CD4-positive, alpha-beta T cell treated with Interleukin-10 for 1 hour (primary cell): ENCODE measurements around the gene CIROP.
"Not testable (repeated sequence)": the region's sequence is repeated elsewhere in the genome, so short reads cannot be mapped to it uniquely, and the experiment has no call there.

Experiments
- DNase-seq: peaks from one replicate; pipeline ENCODE4 v3.0.0-alpha.2; 2020

Gene CIROP

GRCh38 chr14:23113431-23114119, 8.8 kb upstream of the CIROP start:
- DNase-seq = no peak

GRCh38 chr14:23112359-23113178, 7.8 kb upstream of the CIROP start:
- no peak for DNase-seq

DNA sequence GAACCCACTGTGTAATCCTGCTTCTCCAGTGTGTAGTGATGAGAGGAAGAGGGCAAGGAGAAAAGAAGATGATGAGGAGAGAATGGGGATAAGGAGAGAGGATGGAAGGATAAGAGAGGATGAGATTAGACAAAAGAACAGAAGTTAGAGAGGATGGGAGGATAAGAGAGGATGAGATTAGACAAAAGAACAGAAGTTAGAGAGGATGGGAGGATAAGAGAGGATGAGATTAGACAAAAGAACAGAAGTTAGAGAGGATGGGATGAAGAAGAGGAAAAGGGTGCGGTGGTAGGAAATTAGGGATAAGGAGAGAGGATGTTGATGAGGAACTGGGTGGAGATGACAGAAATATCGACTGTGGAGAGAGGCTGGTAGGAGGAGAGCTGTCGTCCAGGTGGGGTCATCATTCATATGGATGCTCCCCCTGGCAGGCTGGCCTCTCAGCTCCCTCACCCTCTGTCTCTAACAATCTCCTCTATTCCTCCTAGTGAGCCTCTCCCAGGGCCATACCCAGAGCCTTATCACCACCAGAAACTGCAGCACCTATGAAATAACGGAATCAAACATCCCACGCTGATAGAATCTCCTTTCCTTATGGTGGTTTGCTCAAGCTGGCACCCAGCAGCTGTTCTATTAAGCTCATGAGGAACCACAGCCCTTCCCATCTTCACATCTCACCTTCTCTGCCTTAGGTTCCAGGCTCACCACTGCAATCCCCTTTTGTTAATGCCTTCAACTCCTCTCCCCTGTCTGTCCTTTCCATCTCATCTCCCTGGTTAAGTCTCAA, 6.0 kb upstream of the CIROP start:
- DNase-seq = no peak

DNA sequence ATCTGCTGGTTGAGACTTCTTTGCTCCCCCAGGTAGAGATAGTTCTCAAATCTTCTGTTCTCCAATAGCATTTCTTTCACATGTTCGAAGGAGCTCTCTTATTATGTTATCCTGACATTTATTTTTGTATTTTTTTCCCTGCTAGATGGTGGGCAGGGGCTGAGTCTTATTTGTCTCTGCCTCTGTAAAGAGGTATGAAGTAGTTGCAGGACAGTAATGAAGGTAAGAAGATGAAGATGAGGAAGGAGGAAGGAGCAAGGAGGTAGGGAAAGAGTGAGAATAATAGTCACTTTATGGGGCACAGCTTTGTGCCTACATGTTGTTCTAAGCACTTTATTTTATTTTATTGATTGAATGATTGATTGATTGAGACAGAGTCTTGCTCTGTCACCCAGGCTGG, 5.0 kb upstream of the CIROP start:
- DNase-seq = no peak

GRCh38 chr14:23108169-23108568, 3.4 kb upstream of the CIROP start:
- not testable (repeated sequence) for DNase-seq

DNA sequence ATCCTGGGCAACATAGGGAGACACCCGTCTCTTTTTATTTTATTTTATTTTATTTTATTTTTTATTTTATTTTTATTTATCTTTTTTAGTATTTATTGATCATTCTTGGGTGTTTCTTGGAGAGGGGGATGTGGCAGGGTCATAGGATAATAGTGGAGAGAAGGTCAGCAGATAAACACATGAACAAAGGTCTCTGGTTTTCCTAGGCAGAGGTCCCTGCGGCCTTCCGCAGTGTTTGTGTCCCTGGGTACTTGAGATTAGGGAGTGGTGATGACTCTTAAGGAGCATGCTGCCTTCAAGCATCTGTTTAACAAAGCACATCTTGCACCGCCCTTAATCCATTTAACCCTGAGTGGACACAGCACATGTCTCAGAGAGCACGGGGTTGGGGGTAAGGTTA, 2.8 kb upstream of the CIROP start:
- not testable (repeated sequence) for DNase-seq

GRCh38 chr14:23106747-23107045, 1.9 kb upstream of the CIROP start:
- no peak for DNase-seq

DNA sequence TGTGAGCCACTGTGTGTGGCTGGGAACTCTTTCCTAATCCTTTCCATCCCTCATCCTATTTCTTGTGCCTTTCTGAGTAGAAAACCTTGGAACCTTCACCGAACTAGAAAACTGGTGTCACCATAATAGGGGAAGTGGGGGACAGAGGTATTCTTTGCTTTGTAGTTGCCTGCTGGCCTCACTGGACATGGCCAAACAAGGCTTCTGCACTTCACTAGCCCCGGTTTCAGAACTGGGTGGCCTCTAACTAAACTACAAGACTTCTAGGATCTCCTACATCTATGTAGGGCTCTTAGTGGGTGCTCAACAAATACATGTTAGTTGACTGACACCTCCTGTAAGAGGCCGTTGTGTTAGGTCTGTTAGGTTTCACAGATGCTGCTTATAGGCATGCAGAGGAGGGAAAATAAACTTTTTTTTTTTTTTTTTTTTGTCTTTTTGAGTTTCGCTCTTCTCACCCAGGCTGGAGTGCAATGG, 597 bp upstream of the CIROP start:
- no peak for DNase-seq

- DNase-seq = no peak
Measured at GRCh38 chr14:23104070-23104590, 659 bp downstream of the CIROP start.

DNA sequence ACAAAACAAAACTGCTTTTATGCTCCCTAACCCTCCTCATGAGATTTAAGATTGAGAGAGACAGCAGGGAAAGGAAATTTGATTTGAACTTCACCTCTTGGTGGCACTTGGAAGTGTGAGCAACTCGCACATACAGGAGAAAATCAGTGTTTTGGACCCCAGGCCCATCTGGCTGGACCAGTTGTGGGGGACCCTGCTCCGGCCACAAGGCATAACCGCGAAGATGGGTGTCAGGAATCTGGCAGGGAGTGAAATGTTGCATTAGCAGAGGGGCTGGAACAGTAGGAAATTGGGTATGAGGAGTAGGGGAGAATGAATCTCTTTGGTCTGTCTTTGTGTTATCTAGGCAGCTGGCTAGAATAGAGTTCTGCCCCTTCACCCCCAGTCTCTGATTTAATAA, 1.2 kb downstream of the CIROP start:
- DNase-seq = no peak

- no peak for DNase-seq
Measured at GRCh38 chr14:23102801-23103200, 2.0 kb downstream of the CIROP start.

DNA sequence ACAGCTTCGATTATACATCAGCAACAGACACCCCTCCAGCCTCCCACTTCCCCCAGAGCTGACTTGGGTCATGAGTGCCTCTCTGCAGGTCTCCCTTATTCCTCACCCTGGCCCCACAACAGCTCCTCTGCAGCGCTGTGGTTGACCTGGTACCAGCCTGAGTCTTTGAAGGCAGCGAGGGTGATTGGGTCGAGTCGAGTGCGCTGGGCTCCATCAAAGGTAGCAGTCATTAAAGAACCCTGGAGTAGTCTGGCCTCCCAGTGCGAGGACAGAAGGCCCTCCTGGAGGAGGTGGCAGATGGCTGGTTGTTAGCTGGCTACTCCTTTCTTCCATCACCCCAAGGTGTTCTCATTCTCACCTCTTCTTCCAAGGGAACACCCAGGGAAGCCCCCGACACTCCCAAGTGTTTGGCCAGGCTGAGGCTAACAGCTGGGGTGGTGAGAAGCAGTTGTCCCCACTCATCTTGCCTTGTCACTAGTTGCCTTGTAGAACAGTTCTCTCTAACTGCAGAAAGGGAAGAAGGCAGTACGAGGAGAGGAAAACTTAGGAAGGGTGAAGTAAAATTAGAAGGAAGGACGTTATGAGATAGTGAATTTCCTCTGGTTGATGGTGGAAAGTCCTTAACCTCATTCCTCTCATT, 2.7 kb downstream of the CIROP start:
- DNase-seq = no peak

DNA sequence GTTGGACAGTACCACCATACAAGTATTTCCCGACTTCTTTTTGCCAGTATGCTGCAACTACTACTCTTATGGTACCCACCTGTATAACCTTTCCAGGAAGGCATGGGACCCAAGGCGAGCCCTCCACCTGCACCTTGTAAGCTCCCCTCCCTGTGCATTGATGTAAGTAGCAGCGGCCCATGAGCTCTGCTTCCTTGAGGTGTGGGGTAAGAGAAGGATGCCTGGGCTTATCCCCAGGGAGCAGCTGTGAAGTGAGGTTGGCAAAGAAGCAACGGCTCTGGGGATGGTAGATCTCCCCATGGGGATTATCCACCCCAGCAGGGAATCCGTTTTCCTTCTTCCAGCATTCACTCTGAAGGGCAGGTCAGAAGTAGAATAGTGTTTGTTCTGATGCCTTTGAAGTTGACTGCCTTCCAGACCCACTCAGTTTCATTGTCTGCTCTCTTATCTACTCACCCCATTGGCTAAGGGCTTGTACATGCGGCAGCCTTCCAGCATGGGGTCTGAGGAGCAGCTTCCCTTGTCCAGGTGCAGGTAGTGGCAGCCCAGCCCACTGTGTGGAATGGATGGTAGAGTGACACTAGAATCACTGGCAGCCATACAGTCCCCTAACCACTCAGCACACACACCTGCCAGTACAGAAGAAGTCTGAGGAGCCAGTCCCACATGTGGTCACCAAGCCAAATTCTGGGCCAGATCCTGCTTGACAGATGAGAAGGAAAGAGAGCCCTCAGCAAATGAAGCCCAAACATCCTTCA, 3.4 kb downstream of the CIROP start:
- no peak for DNase-seq

DNA sequence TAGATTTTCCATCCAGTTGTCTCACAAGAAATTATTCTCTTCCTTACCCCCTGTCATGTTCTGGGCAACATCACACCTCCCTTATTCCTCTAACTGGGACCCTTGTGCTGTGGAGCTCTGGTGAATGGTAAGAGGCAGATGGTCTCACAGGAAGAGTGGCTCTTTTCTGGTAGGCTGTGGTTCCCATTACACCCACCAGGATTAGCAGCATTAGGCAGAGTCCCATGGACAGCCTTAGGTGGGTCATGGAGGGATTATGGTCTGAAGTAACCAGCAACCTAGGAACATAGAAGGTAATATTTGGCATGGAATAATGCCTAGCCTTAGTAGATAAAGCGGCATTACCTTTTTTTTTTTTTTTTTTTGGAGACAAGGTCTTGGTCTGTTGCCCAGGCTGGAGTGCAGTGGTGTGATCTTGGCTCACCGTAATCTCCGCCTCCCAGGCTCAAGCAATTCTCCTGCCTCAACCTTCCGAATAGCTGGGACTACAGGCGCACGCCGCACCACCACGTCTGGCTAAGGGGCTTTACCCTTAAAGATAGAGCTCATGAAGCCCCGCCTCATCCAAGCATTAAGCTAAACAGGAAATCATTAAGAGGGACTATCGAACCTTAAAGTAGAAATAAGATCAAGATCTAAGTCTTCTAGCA, 5.5 kb downstream of the CIROP start:
- no peak for DNase-seq

- DNase-seq = no peak
Measured at GRCh38 chr14:23097786-23098185, 7.0 kb downstream of the CIROP start.

DNA sequence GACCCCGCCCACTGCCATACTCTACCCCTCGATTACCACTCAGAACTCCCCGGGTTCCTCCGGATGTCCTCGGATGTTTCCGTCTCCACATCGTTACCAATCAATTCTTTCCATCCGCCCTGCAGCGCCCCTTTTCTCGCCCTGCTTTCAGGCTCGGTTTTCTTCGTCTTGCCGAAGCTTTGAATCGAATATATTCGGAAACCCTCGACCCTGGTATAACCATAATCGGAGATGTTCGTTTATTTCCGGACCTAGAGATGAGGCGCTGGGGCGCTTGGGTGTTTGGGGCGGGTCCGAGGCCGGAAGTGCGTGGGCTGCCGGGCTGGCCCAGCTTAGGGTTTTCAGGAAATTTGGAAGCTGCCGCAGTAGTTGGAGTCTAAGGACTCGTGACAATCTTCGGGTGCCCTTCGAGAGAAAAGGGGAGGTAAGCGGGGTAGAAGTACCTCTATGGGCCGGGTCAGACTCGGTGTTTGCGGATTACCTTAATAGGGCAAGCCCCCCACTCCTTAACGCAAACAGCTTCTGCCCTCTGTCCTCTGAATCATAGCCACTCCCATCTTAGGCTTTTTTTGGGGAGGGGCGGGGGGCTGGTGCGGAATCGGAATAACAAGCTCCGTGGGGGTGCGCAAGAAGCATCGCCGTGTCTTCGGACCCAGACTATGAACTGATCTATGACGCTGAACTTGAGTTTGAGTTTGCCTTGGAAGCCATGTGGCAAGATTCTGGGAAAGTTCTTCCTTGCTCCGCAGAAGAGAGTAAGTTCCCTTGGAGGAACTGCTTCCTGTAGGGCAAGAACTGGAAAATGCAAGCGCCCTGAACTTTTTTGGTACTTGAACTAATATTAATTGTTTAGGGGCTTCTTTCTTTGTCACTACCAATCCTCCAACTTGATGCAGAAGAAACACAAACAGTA, 9.3 kb downstream of the CIROP start, which contains the start of gene C14orf119:
C14orf119 (plus strand) TSS at position 310 of the 913 bp plus-strand sequence. CDS start 2,154 bp downstream, outside the sequence.
- peak; percentile 100 for DNase-seq

- peak; percentile 83 for DNase-seq
Measured at GRCh38 chr14:23094666-23095195, 10.1 kb downstream of the CIROP start, which contains the start of gene ACIN1. TSS of gene ACIN1 (minus strand) at chr14:23095136. CDS start at chr14:23095112, 24 bp downstream.

GRCh38 chr14:23093991-23094665, 10.7 kb downstream of the CIROP start:
- no peak for DNase-seq

- DNase-seq = no peak
Measured at GRCh38 chr14:23093526-23093925, 11.3 kb downstream of the CIROP start.
